Posterior vena cava (tissue), 2 donors: ENCODE measurements around the gene CEP162. TPM values are rescaled to one million over a fixed set of nuclear protein-coding genes. Genes with fewer than 3 reads are reported as not detected.
"Not testable (repeated sequence)": the region's sequence is repeated elsewhere in the genome, so short reads cannot be mapped to it uniquely, and the experiment has no call there.

Source experiments
- DNase-seq: peaks from one replicate; pipeline ENCODE4 v3.0.0-alpha.2; 2020; ENCODE audit warnings: low spot score
- intact Hi-C, 2 donors: fragments of 100-400 bp; cut with DNase I; formaldehyde crosslinking; loops; one replicate each; pipeline versions ENCODE4 v1.14.1 to v1.14.2; 2022 to 2023
- total RNA-seq, 2 donors: library from RNA; stranded (reverse); fragmentation: NEBNext Ultra II Directional; extraction: Animal tissue kit (Norgen Biotek cat#: 25700); gene quantifications; one replicate each; pipeline ENCODE4 v1.2.1, GENCODE V29; 2021
- donor health status: DM: yes; HTN: yes; CAD: no.
- donor health status: DM: yes; HTN: yes; CAD: no.

The CEP162 gene
- total RNA-seq, 2 donors from 2014 or later, result 9.4 to 11.8 TPM

DNA sequence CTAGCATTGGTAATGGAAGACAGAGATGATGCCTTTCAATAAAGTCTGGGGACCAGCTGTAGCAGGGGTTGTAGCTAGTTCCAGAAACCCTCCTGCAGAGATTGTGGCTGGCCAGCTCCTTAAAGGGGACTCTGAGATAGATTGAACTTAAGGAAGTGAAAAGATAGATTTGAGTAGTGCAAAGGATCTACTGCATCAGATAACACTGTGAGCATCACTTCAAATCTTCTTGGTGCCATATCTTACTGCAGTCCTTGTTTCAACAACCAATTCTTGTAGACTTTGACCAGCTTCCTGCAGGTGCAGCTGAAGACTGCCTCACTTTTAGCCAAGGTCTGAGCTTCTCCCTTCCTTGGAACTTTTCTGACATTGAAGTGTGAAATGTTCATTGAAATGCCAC lies 14.8 kb upstream of the CEP162 start:
- intact Hi-C loops, result no loop called here
- no peak for DNase-seq

DNA sequence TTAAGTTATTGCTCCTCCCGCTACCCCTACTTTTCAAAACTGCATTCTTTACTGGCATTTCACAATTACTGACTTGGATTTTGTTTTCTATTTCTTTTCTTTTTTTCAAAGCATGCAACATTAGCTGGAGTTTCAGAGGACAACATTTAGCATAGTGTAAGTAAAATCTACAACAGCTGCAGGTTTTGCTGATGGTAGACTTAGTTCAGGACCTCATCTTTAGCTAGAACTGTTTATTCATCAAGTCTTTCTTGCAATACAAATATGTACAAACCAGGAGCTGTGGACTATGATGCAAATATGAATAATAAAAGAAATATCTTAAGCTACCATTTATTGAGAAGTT lies 728 bp upstream of the CEP162 start:
- no peak for DNase-seq
- intact Hi-C loops, result loop anchor here in 1 of 2 donors (10.0 kb wide), 1 partner anchor 343 kb away; no protein-coding TSS in a partner anchor

GRCh38 chr6:84227044-84227433 lies 404 bp downstream of the CEP162 start:
- intact Hi-C loops, result loop anchor here in 1 of 2 donors (10.0 kb wide), 1 partner anchor 342 kb away; no protein-coding TSS in a partner anchor
- DNase-seq, result no peak

GRCh38 chr6:84224251-84224650 lies 3.2 kb downstream of the CEP162 start:
- intact Hi-C loops, result loop anchor here in 1 of 2 donors (10.0 kb wide), 1 partner anchor 339 kb away; no protein-coding TSS in a partner anchor
- no peak for DNase-seq

DNA sequence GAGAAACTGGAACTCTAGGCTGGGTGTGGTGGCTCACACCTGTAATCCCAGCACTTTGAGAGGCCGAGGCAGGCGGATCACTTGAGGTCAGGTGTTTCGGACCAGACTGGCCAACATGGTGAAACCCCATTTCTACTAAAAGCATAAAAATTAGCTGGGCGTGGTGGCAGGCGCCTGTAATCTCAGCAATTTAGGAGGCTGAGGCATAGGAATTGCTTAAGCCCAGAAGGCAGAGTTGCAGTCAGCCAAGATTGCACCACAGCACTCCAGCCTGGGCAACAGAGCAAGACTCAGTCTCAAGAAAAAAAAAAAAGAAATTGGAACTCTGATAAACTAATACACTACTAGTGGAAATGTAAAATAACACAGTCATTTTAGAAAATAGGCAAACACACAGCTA lies 3.8 kb downstream of the CEP162 start:
- intact Hi-C loops, result loop anchor here in 1 of 2 donors (10.0 kb wide), 1 partner anchor 339 kb away; no protein-coding TSS in a partner anchor
- DNase-seq, result not testable (repeated sequence)

- DNase-seq, result no peak
- intact Hi-C loops, result loop anchor here in 1 of 2 donors (10.0 kb wide), 1 partner anchor 338 kb away; no protein-coding TSS in a partner anchor
Observed at GRCh38 chr6:84222426-84222825, 5.0 kb downstream of the CEP162 start.

DNA sequence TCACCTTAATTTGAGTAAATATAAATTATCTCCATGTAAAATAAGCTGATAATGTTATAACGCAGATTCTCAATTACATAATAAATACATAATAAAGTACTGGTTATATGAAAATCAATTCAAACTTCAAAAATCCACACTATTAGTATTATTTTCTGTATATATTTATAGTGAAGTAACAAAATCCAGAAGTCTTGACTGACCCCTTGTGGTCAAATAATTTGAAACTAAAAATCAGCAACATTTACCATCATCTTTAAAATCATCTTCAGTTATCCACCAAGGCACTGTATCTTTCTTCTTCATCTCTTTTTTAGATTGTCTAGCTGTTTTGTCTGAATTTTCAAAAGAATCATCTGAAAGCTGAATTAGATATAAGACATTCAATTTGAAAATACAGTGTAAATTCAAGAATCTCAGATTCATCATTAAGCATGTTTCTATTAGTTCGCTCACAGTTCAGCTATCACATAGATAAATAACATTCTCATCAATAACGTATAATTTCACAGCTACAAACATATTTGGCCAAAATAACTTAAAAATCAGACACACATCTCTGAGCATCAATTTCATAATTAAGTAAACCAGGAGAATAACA lies 6.5 kb downstream of the CEP162 start:
- intact Hi-C loops, result loop anchor here in 1 of 2 donors (10.0 kb wide), 1 partner anchor 336 kb away; no protein-coding TSS in a partner anchor

DNA sequence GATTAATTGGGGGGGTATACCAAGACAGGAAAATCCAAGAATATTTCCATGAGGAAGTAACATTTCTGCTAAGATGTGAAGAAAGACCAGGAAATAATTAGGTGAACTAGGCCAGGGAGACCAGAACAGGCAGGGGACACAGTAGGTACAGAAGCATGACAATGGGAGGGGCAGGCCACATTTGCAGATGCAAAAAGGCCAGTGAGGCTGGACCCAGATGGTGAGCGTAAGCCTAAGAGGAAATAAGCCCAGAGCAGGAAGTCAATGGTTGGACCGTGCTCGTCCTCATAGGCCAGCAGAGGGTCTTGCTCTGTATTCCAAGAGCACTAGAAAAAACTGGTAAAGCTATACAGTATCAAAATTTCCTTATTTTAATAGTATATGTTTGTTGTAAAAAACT lies 9.4 kb downstream of the CEP162 start:
- no peak for DNase-seq
- intact Hi-C loops, result no loop called here

More for the DNA sequence above, 6.5 kb downstream of the CEP162 start:
- DNase-seq, result no peak

GRCh38 chr6:84213217-84213616 lies 14.2 kb downstream of the CEP162 start:
- DNase-seq, result no peak
- intact Hi-C loops, result no loop called here

GRCh38 chr6:84204011-84204410 lies 23.4 kb downstream of the CEP162 start:
- intact Hi-C loops, result no loop called here
- DNase-seq, result no peak

- intact Hi-C loops, DNase-seq: not testable (repeated sequence)
Observed at GRCh38 chr6:84199987-84200386, 27.5 kb downstream of the CEP162 start.

GRCh38 chr6:84197708-84198107 lies 29.7 kb downstream of the CEP162 start:
- no peak for DNase-seq
- intact Hi-C loops, result no loop called here

DNA sequence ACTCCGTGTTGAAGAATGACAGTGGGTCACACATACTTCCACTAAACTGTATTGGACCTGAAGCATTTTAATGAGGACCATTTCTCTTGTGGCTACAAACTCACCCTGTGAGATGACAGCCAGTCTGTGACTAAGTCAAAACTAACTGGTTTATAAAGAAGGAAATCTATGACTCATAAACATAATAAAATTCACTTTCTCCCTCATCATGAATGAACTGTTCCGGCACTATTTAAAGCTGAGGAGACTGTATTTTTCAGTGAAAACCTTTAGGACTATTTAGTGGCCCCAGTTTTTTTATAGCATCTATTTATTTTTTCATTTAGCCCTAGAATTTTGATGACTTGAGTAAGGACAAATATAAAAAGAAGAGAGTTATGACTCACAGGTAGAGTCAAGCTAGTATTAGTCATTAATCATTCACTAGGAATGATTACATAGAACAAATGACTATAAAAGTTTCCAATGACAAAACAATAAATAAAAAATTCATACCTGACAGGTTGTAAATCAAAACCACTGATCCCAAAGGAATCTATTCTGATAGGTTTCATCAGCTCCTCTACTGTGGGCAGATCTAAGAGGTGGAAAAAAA lies 34.2 kb downstream of the CEP162 start:
- DNase-seq, result no peak
- intact Hi-C loops, result no loop called here

DNA sequence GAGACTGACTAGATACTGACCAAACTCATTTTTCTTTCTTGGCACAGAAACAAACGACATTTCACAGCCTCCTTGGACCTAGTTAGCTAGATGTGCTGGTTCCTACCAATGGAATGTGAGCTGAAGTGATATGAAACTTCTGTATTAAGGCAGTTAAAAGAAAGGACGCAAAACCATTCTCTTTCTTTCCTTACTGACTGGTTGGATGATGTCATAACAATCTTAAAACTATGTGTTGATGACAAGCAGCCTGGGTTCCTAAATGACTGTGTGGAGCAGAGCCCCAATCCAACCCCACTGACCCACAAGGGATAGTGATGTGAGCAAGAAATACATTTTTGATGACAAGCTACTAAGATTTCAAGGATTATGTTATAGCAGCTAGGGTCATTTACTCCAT lies 35.6 kb downstream of the CEP162 start:
- no peak for DNase-seq
- intact Hi-C loops, result no loop called here

DNA sequence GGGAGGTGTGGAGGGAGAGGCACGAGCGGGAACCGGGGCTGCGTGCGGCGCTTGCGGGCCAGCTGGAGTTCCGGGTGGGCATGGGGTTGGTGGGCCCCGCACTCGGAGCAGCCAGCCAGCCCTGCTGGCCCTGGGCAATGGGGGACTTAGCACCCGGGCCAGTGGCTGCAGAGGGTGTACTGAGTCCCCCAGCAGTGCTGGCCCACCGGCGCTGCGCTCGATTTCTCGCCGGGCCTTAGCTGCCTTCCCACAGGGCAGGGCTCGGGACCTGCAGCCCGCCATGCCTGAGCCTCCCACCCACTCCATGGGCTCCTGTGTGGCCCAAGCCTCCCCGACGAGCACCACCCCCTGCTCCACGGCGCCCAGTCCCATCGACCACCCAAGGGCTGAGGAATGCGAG lies 38.1 kb downstream of the CEP162 start:
- intact Hi-C loops, DNase-seq: not testable (repeated sequence)

DNA sequence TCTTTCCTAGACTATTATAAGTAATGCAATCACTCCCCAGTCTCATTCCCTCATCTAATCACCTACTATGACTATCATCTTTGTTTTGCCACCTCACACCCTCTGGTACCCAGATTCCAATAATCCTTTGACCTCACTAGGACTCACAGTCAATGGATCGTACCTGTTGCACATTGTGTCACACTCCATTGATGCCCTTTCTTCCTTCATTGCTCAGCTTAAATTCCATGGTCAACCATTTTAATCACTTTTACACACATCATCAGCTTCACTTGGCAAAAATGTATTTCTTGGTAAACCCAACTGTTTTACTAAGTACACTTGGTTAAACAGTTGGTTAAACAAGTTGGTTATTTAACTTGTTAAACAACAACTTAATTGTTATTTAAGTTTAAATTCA lies 44.0 kb downstream of the CEP162 start:
- intact Hi-C loops, result no loop called here
- no peak for DNase-seq

- no peak for DNase-seq
- intact Hi-C loops, result no loop called here
Observed at GRCh38 chr6:84182001-84182400, 45.4 kb downstream of the CEP162 start.

DNA sequence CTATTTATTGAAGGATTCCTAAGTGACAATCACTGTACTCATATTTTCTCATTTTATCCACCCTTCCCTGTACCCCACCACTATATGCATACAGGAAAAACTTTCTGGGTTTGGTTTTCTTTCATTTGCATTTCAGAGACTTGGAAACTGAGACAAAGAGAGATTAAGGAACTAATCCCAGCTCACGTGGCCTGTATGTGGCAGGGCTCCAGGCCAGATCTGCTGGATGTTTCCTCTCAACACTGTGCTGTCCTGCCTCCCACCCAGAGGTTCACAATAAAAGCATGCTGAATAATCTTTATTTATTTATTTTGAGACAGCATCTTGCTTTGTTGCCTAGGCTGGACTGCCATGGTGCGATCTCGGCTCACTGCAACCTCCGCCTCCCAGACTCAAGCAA lies 50.2 kb downstream of the CEP162 start:
- intact Hi-C loops, result no loop called here
- DNase-seq, result no peak

DNA sequence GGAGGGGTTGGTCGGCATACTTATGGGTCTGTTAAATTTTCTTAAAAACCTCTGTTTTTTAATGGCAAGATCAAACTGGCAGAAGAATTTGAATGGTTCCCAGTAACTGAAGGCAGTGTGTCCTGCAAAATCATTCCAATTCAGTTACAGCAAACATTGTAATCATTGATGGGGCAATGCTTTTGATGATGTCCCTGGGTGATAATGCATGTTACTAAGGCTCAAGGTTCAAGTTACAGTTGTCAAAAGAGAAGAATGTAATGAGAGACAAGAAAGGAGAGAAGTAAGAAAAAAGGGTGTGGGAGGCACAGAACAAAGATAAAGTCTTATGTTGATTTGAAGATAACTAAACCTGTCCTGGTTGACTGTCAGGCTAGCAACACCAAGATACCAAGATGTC lies 54.9 kb downstream of the CEP162 start:
- intact Hi-C loops, result no loop called here
- DNase-seq, result no peak

GRCh38 chr6:84172080-84172479 lies 55.4 kb downstream of the CEP162 start:
- intact Hi-C loops, result no loop called here
- no peak for DNase-seq

GRCh38 chr6:84167457-84167856 lies 60.0 kb downstream of the CEP162 start:
- intact Hi-C loops, result no loop called here

More at GRCh38 chr6:84167457-84167856, 60.0 kb downstream of the CEP162 start:
- DNase-seq, result no peak
